Activated CD4-positive, alpha-beta T cell treated with anti-CD3 and anti-CD28 coated beads, Interleukin-2, amount 50 U/mL, for 4 hours (primary cell): ENCODE results near the gene CILP2.
A peak's percentile ranks its signal among the peaks of the same experiment; 100 is the strongest.

Experiments
- DNase-seq, 2 experiments: peaks; one replicate each; pipeline ENCODE4 v3.0.0-alpha.2; 2020

CILP2 gene

GRCh38 chr19:19544954-19545591 is 7.0 kb downstream of the CILP2 start:
- DNase-seq: no peak

- no peak for DNase-seq
Measured at GRCh38 chr19:19545707-19546106, 7.6 kb downstream of the CILP2 start.

GRCh38 chr19:19546751-19547162 is 8.7 kb downstream of the CILP2 start:
- no peak for DNase-seq

GRCh38 chr19:19547674-19548336 is 9.7 kb downstream of the CILP2 start:
- DNase-seq: no peak

GRCh38 chr19:19548915-19549759 is 11.1 kb downstream of the CILP2 start:
- no peak for DNase-seq

DNA sequence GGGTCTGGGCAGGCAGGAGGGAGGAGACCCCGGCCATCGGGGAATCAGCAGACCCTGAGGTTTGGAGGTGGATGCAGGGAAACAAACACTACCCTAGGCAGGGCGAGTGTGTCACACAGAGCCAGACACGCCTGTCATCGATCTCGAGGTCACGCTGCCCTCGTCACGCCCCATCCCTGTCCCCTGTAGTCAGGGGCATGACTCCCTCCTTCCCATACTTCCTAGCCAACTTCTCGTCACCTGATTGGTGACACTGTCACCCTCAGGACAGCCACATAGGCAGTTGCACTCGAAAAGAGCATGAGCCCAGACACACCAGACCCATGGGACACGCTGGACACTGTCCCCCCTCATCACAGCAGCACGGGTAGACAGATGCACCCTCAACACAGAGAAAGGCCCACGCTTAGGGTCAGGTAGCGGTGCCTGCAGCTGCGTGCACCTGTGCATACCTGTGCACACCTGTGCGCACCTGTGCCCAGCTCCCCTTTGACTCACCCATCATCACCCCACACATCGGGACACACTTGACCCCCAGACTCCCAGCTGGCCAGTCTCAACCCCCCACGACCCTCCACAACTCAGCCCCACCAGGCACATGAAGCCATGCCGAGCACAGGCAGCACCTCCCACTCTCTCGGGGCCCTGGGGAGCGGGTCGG is 11.9 kb downstream of the CILP2 start:
- no peak for DNase-seq

DNA sequence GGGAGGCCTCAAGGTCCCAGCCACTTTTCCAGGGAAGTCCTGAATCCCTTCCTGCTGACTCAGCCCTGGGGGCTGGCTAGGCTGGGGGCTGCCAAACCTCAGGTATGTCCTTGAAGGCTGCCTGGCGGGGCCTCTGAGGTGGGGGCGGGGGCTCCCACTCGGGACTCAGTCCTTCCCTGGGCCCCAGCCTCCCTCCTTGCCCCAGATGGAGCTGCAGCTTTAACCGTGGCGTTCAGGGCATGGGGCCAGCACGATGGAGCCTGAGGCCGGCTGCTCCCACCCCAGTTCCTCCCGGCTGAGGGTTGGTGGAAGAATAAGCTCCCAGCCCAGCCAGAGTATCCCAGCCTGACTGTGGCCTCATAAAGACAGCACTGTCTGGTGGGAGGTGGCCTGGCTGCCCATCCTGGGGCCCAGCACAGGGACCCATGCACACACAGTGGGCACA is 12.4 kb downstream of the CILP2 start:
- DNase-seq: no peak

GRCh38 chr19:19550972-19551852 is 13.1 kb downstream of the CILP2 start:
- no peak for DNase-seq

DNA sequence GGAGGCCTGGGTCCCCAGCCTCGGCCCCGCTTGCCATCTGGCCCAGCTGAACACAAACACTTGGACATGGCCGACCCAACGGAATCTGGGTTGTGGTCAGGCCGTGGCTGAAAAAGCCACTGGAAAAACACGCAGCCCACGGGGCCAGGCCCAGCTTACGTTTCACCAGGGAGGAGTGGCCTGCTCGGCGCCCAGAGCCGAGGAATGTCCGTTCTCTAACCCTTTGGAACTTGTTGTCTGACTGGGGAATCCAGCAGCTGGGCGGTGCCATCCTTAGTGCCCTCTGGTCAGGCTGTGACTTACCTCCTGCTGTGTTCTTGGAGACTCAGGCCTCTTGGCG is 13.8 kb downstream of the CILP2 start:
- no peak for DNase-seq

GRCh38 chr19:19552798-19553197 is 14.7 kb downstream of the CILP2 start:
- DNase-seq: no peak

GRCh38 chr19:19553670-19554069 is 15.6 kb downstream of the CILP2 start:
- DNase-seq: no peak

DNA sequence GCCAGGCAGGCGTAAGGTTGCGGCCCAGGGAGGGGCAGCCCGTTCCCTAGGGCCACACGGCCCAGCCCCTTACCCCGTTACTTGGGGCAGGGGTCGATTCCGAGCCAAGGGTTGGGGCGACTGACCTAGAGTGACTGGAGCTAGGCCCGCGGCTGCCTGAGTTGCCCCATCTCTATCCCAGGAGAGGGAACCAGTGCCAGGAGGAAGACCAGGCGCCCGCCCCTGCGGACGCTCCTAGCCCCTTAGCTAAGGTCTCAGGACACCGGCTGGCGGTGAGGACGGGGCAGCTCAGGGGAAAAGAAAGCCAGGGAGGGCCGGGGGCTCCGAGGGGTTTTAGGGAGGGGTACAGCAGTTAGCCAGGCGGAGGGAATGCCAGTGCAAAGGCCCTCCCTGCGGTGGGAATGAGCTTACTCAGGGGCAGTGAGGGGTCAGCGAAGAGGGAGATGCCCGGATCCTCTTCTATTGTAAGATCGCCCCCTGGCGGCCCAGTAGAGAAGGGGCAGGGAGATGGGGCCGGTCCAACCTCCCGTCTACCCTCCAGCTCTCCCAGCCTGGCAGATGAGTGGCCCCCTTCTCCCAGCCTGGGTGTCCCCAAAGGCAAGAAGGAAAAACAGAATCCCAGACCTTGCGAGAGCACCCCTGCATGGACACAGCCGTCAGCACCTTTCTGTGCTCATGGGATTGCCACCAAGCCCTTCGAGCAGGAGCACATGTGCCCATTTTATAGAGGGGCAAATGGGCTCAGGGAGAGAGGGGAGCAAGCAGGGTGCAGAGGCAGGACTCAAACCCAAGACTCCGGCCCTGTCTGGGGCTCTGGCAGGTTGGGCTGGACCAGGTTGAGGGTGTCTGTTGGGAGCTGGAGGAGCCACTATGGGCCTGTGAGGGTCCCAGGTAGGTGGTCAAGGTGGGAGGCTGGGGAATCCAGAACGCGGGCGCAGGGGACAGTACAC is 16.3 kb downstream of the CILP2 start:
- DNase-seq: peak; percentile 39 to 44

GRCh38 chr19:19558055-19558454 is 20.0 kb downstream of the CILP2 start:
- no peak for DNase-seq

DNA sequence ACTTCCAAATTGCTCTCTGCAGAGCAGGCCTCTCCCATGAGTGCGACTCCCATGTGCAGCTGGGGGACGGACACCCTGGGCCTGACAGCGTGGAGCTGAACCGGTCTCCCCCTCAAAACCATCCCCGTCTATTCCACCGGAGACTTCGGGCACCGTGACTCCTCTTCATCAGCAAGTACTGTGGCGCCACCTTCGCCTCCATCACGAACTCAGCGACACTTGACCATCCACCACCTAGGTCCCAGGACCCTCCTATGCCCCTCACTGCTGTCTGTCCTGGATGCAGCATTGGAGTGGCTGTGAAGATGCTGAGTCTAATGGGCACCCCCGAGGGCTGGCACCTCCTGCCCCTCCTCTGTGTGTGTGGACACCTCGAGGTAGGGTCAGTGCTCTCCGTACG is 20.6 kb downstream of the CILP2 start:
- DNase-seq: no peak

- DNase-seq: no peak
Measured at GRCh38 chr19:19559931-19560330, 21.9 kb downstream of the CILP2 start.

DNA sequence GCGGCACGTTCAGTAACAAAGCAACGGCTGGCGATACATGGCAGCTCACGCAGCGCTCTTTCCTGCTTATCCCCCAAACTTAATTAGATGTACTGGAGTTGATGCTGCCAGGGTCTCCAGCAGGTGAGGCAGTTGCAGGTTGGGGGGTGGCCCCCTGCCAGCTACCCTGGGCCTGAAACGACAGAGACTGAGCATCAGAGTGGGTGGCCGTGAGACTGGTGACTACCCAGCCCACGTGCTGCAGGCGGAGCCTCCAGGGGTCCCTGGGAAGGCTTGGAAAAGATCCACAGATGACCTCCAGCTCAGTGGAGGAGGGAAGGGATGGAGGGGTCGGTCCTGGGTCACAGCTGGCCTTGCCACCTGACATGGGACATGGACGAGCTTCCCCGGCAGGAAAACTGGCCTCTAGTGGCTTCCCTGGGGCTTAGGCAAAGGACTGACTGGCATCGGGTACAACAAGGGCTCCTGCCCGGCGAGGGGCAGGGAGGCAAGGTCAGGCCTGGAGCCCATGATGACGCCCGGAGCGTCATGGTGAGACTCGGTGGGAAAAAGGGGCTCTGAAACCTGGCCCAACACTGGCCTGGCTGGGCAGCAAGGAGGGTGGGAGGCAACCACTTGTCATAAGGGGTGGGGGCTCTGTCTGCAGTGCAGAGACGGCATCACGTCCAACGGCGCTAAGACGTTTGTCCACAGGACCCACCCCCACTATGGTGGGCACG is 24.0 kb downstream of the CILP2 start:
- DNase-seq: no peak

GRCh38 chr19:19562665-19563347 is 24.7 kb downstream of the CILP2 start:
- peak; percentile 28 to 42 for DNase-seq

DNA sequence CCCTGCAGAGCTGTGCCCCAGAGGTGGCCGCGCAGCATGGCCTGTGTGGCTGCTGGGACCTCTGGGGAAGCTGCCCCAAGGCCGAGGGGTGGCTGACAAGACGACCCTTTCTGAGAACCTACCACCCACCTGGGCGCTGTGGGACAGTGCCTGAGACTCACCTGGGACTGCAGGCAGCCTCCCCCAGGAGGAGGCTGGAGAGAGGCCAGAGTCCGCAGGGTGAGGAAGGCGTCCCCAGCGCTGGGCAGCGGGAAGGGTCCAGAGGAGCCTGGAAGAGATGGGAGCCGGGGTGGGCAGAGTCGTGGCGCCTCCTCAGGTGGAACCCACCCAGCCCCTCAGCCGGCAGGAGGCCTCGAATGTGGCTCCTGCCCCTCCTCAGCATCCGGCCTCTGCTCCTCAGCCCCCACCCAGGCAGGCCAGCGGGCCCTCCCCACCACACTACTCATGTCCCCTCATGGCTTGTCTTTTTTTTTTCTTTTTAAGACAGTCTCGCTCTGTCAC is 25.3 kb downstream of the CILP2 start:
- no peak for DNase-seq

GRCh38 chr19:19566306-19566705 is 28.2 kb downstream of the CILP2 start:
- no peak for DNase-seq

DNA sequence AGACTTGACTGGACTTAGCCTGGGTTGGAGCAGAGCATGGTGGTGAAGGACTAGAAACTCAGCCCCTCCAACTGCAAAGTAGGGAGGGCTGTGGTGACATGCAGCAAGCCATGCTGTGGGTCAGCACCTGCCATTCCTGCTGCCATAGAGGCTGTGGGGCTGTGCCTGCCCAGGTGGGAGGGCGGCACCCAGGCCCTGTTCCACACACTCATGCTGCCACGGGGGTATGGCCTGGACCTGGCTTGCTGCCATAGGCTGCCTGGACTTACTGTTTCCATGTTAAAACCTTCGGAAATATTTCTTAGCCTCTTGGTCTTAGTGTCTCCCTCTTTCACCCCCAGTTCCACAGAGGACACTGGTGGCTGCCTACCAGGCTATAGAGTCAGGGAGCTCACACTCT is 29.3 kb downstream of the CILP2 start:
- no peak for DNase-seq
